ENCODE data around the gene SETSIP.

The SETSIP gene

GRCh38 chr1:92095874-92096273 lies 20.7 kb upstream of the SETSIP start:
- Histone ChIP-seq H3K36me3 (ENCODE audit: insufficient read depth, insufficient read length, low read length) (no peaks in the 10 kb centered on the region), H3K9ac (ENCODE audit: insufficient read length, low read depth) (no peak overlapping the region), H3K9me3 (ENCODE audit: insufficient read depth, low read length) (no peaks in the 10 kb centered on the region), H3K27me3 (ENCODE audit: insufficient read depth, insufficient read length) (no peaks in the 10 kb centered on the region), H3K4me1 (ENCODE audit: insufficient read depth, insufficient read length) (no peaks in the 10 kb centered on the region), H3K4me3 (ENCODE audit: insufficient read length, low read depth) (no peak overlapping the region)
- TF ChIP-seq YY1 (IDR thresholded peaks at IDR 0.05; ENCODE audit: insufficient read depth, insufficient read length), result no peak
- TF ChIP-seq ZNF274 (IDR thresholded peaks at IDR 0.05; ENCODE audit: low read depth, low read length), result no peak
- TF ChIP-seq SUZ12 (IDR thresholded peaks at IDR 0.05; ENCODE audit: extremely low read depth, insufficient read depth, insufficient read length), result no peak
- DNase-seq (ENCODE audit: low read depth, low spot score), result no peak

- H3K4me1 ChIP-seq (ENCODE audit: insufficient read depth, insufficient read length), result no peaks in the 10 kb centered on the region
- no peak for DNase-seq (ENCODE audit: low read depth, low spot score)
- TF ChIP-seq ZNF274 (IDR thresholded peaks at IDR 0.05; ENCODE audit: low read depth, low read length) (no peak), SUZ12 (IDR thresholded peaks at IDR 0.05; ENCODE audit: extremely low read depth, insufficient read depth, insufficient read length) (no peak), YY1 (IDR thresholded peaks at IDR 0.05; ENCODE audit: insufficient read depth, insufficient read length) (no peak)
- no peaks in the 10 kb centered on the region for H3K36me3 ChIP-seq (ENCODE audit: insufficient read depth, insufficient read length, low read length)
- H3K4me3 ChIP-seq (ENCODE audit: insufficient read length, low read depth), result no peak overlapping the region
- no peaks in the 10 kb centered on the region for H3K9me3 ChIP-seq (ENCODE audit: insufficient read depth, low read length)
- no peak overlapping the region for H3K9ac ChIP-seq (ENCODE audit: insufficient read length, low read depth)
- H3K27me3 ChIP-seq (ENCODE audit: insufficient read depth, insufficient read length), result no peaks in the 10 kb centered on the region
These were observed 19.4 kb upstream of the SETSIP start for GRCh38 chr1:92094595-92094994.

- no peaks in the 10 kb centered on the region for H3K9me3 ChIP-seq (ENCODE audit: insufficient read depth, low read length)
- H3K9ac ChIP-seq (ENCODE audit: insufficient read length, low read depth), result no peak overlapping the region
- H3K36me3 ChIP-seq (ENCODE audit: insufficient read depth, insufficient read length, low read length), result no peaks in the 10 kb centered on the region
- H3K4me3 ChIP-seq (ENCODE audit: insufficient read length, low read depth), result no peak overlapping the region
- TF ChIP-seq YY1 (IDR thresholded peaks at IDR 0.05; ENCODE audit: insufficient read depth, insufficient read length) (no peak), ZNF274 (IDR thresholded peaks at IDR 0.05; ENCODE audit: low read depth, low read length) (no peak), SUZ12 (IDR thresholded peaks at IDR 0.05; ENCODE audit: extremely low read depth, insufficient read depth, insufficient read length) (no peak)
- H3K4me1 ChIP-seq (ENCODE audit: insufficient read depth, insufficient read length), result no peaks in the 10 kb centered on the region
- no peaks in the 10 kb centered on the region for H3K27me3 ChIP-seq (ENCODE audit: insufficient read depth, insufficient read length)
- no peak for DNase-seq (ENCODE audit: low read depth, low spot score)
These were observed 18.9 kb upstream of the SETSIP start for GRCh38 chr1:92094090-92094489.

- H3K4me1 ChIP-seq (ENCODE audit: insufficient read depth, insufficient read length), result no peaks in the 10 kb centered on the region
- peaks cover 5% of the 10 kb centered on the region for H3K9me3 ChIP-seq (ENCODE audit: insufficient read depth, low read length)
- H3K4me3 ChIP-seq (ENCODE audit: insufficient read length, low read depth), result no peak overlapping the region
- H3K9ac ChIP-seq (ENCODE audit: insufficient read length, low read depth), result no peak overlapping the region
- H3K27me3 ChIP-seq (ENCODE audit: insufficient read depth, insufficient read length), result no peaks in the 10 kb centered on the region
- TF ChIP-seq ZNF274 (IDR thresholded peaks at IDR 0.05; ENCODE audit: low read depth, low read length), result no peak
- no peak for TF ChIP-seq SUZ12 (IDR thresholded peaks at IDR 0.05; ENCODE audit: extremely low read depth, insufficient read depth, insufficient read length)
- TF ChIP-seq YY1 (IDR thresholded peaks at IDR 0.05; ENCODE audit: insufficient read depth, insufficient read length), result no peak
- H3K36me3 ChIP-seq (ENCODE audit: insufficient read depth, insufficient read length, low read length), result no peaks in the 10 kb centered on the region
- no peak for DNase-seq (ENCODE audit: low read depth, low spot score)
These were observed 16.4 kb upstream of the SETSIP start for GRCh38 chr1:92091625-92092024.

- DNase-seq (ENCODE audit: low read depth, low spot score), result no peak
- Histone ChIP-seq H3K9ac (ENCODE audit: insufficient read length, low read depth) (no peak overlapping the region), H3K27me3 (ENCODE audit: insufficient read depth, insufficient read length) (no peaks in the 10 kb centered on the region), H3K36me3 (ENCODE audit: insufficient read depth, insufficient read length, low read length) (no peaks in the 10 kb centered on the region), H3K9me3 (ENCODE audit: insufficient read depth, low read length) (peaks cover 30% of the 10 kb centered on the region), H3K4me1 (ENCODE audit: insufficient read depth, insufficient read length) (no peaks in the 10 kb centered on the region), H3K4me3 (ENCODE audit: insufficient read length, low read depth) (no peak overlapping the region)
- TF ChIP-seq ZNF274 (IDR thresholded peaks at IDR 0.05; ENCODE audit: low read depth, low read length), result no peak
- no peak for TF ChIP-seq YY1 (IDR thresholded peaks at IDR 0.05; ENCODE audit: insufficient read depth, insufficient read length)
- TF ChIP-seq SUZ12 (IDR thresholded peaks at IDR 0.05; ENCODE audit: extremely low read depth, insufficient read depth, insufficient read length), result no peak
These were observed 12.3 kb upstream of the SETSIP start for GRCh38 chr1:92087542-92087941.

GRCh38 chr1:92085727-92086126 lies 10.5 kb upstream of the SETSIP start:
- H3K36me3 ChIP-seq (ENCODE audit: insufficient read depth, insufficient read length, low read length), result no peaks in the 10 kb centered on the region
- DNase-seq (ENCODE audit: low read depth, low spot score), result no peak
- no peak overlapping the region for H3K9ac ChIP-seq (ENCODE audit: insufficient read length, low read depth)
- peaks cover 30% of the 10 kb centered on the region for H3K9me3 ChIP-seq (ENCODE audit: insufficient read depth, low read length)
- H3K4me1 ChIP-seq (ENCODE audit: insufficient read depth, insufficient read length), result no peaks in the 10 kb centered on the region
- no peak overlapping the region for H3K4me3 ChIP-seq (ENCODE audit: insufficient read length, low read depth)
- TF ChIP-seq ZNF274 (IDR thresholded peaks at IDR 0.05; ENCODE audit: low read depth, low read length) (no peak), YY1 (IDR thresholded peaks at IDR 0.05; ENCODE audit: insufficient read depth, insufficient read length) (no peak), SUZ12 (IDR thresholded peaks at IDR 0.05; ENCODE audit: extremely low read depth, insufficient read depth, insufficient read length) (no peak)
- no peaks in the 10 kb centered on the region for H3K27me3 ChIP-seq (ENCODE audit: insufficient read depth, insufficient read length)

- Histone ChIP-seq H3K9me3 (ENCODE audit: insufficient read depth, low read length) (peaks cover 30% of the 10 kb centered on the region), H3K27me3 (ENCODE audit: insufficient read depth, insufficient read length) (no peaks in the 10 kb centered on the region), H3K4me3 (ENCODE audit: insufficient read length, low read depth) (no peak overlapping the region), H3K9ac (ENCODE audit: insufficient read length, low read depth) (no peak overlapping the region), H3K4me1 (ENCODE audit: insufficient read depth, insufficient read length) (no peaks in the 10 kb centered on the region), H3K36me3 (ENCODE audit: insufficient read depth, insufficient read length, low read length) (no peaks in the 10 kb centered on the region)
- DNase-seq (ENCODE audit: low read depth, low spot score), result no peak
- TF ChIP-seq YY1 (IDR thresholded peaks at IDR 0.05; ENCODE audit: insufficient read depth, insufficient read length) (no peak), ZNF274 (IDR thresholded peaks at IDR 0.05; ENCODE audit: low read depth, low read length) (no peak), SUZ12 (IDR thresholded peaks at IDR 0.05; ENCODE audit: extremely low read depth, insufficient read depth, insufficient read length) (no peak)
These were observed 9.4 kb upstream of the SETSIP start for GRCh38 chr1:92084651-92085050.

All from NT2/D1 (cell line).